SH-SY5Y (cell line): ENCODE data around the gene DENND4C.

Source experiments
- GATA2 ChIP-seq: IDR thresholded peaks from 2 replicates; pipeline ENCODE4 v1.6.1; 2011; ENCODE audit warnings: mild to moderate bottlenecking, low read depth, low read length
- GATA3 ChIP-seq: IDR thresholded peaks from 2 replicates; pipeline ENCODE4 v1.6.1; 2011; ENCODE audit warnings: low read depth, mild to moderate bottlenecking, low read length, moderate library complexity

DNA sequence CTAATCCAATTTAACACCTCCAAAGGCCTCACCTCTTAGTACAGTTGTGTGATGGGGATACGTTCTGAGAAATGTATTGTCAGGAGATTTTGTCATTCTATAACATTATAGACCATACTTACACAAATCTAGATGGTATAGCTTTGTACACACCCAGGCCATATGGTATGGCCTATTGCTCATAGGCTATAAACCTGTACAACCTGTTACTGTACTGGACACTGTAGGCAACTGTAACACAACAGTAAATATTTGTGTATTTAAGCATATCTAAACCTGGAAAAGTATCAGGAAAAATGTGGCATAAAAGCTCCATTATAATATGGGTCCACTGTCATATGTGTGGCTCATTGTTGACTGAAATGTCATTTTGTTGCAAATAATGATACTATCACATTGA is 190.4 kb downstream of the DENND4C start:
- TF ChIP-seq GATA3 (no peak), GATA2 (no peak)
